Measurements from ENCODE around the gene IRF3.

DNA sequence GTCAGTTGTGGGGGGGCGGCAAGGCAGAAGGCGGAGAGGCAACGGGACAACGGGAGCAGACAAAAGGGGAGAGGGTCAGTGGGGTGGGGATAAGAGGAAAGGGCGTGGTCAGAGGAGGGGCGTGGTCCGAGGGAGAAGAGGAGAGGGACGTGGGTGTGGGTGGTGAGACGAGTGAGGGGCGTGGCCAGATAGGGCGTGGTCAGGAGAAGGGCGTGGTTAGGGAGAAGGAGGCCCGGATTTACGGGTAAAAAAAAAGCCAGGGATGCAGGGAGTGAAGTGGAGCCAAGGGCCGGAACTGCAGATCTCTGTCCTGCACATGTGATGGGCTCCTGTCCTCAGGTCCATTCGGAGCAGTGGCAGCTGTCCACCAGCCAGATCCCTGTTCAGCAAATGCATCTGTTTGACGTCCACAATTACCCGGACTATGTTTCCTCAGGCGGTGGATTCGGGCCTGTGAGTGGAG, 46.8 kb upstream of the IRF3 start:
- TF ChIP-seq, protein P1, sequence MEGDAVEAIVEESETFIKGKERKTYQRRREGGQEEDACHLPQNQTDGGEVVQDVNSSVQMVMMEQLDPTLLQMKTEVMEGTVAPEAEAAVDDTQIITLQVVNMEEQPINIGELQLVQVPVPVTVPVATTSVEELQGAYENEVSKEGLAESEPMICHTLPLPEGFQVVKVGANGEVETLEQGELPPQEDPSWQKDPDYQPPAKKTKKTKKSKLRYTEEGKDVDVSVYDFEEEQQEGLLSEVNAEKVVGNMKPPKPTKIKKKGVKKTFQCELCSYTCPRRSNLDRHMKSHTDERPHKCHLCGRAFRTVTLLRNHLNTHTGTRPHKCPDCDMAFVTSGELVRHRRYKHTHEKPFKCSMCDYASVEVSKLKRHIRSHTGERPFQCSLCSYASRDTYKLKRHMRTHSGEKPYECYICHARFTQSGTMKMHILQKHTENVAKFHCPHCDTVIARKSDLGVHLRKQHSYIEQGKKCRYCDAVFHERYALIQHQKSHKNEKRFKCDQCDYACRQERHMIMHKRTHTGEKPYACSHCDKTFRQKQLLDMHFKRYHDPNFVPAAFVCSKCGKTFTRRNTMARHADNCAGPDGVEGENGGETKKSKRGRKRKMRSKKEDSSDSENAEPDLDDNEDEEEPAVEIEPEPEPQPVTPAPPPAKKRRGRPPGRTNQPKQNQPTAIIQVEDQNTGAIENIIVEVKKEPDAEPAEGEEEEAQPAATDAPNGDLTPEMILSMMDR (optimal IDR thresholded peaks at IDR 0.05 in 1 of 3, IDR thresholded peaks at IDR 0.05 in 1 of 3, conservative IDR thresholded peaks at IDR 0.05 in 1 of 3; ENCODE audit: extremely low read depth in 1 of 3, insufficient read depth in 2 of 3, low read length in 3 of 3): no peak
- TF ChIP-seq EZH2 (IDR thresholded peaks at IDR 0.05; ENCODE audit: low read length): no peak

Data from keratinocyte (primary cell).